Suppressor macrophage treated with lipopolysaccharide for 1 hour (primary cell): ENCODE data around the gene ZG16.
"Not testable (repeated sequence)": the region's sequence is repeated elsewhere in the genome, so short reads cannot be mapped to it uniquely, and the experiment has no call there.

Experiments
- DNase-seq, 3 donors: peaks; one replicate each; pipeline ENCODE4 v3.0.0-alpha.2; 2020 to 2022

Gene ZG16

GRCh38 chr16:29777576-29778350 is at the start of gene ZG16:
Gene ZG16, plus strand, starts transcription at chr16:29778256. Its CDS starts 1,011 bp downstream, at chr16:29779267.
- DNase-seq = no peak

GRCh38 chr16:29729116-29729521 is 48.9 kb upstream of the ZG16 start:
- DNase-seq = peak; percentile 46 to 56 (median 52)

DNA sequence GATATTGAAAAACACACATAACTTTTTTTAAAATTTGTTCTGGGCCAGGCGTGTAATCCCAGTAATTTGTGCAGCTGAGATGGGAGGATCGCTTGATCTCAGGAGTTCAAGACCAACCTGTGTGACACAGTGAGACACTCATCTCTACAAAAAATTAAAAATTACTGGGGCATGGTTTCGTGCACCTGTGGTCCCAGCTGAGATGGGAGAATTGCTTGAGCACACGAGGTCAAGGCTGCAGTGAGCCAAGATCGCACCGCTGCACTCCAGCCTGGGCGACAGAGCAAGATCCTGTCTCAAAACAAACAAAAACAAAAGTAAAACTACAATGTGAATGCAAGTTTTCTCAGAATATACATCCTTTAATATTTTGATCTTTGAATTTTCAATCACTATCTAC is 47.4 kb upstream of the ZG16 start:
- DNase-seq = no peak

GRCh38 chr16:29731768-29732601 is 46.1 kb upstream of the ZG16 start:
- DNase-seq = not testable (repeated sequence)

GRCh38 chr16:29734786-29735185 is 43.3 kb upstream of the ZG16 start:
- peak; percentile 71 to 90 (median 87) for DNase-seq

DNA sequence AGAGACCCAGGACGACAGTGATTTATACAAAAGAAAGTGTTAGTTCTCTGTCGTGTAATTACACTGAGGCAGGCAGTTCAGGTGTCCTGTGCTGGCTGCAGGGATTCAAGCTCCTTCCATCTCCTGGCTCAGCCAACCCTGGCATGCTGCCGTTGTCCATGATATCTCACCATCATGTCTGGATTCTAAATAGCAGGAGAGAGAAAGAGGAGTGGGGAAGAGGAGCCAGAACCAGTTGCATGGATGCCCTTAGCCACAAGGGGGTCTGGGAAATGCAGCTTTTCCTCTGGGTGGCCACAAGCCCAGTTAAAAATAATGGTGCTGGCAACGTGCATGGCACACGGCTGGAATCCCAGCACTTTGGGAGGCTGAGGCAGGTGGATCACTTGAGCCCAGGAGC is 41.9 kb upstream of the ZG16 start:
- DNase-seq = no peak

DNA sequence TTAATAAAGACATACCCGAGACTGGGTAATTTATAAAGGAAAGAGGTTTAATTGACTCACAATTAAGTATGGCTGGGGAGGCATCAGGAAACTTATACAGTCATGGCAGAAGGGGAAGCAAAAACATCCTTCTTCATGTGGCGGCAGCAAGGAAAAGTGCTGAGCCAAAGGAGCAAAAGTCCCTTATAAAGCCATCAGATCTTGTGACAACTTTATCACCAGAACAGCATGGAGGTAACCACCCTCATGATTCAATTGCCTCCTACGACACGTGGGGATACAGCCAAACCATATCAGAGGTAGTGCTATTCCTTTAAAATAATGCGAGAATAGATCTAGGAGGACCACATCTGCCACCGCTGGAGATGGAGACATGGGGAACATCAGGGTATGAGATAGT is 41.3 kb upstream of the ZG16 start:
- DNase-seq = peak; percentile 86 to 95 (median 94)

GRCh38 chr16:29737713-29738112 is 40.3 kb upstream of the ZG16 start:
- no peak for DNase-seq

DNA sequence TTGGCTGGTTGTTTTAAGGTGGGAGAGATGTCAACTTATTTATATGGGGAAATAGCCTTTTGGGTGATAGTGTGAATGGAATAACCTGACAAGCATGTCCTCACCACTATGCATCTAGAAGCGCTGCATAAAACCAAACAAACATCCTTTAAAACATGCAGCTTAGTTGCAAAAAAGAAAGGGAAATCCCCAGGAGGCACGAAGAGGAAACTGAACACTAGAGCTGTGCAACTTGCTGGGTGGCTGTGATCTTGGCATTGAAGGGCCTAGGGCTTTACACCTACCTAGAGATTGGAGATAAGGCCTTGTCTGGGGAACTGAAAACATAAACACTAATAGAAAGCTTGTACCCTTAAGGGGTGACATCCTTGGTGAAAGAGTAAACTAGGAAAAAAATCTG is 39.5 kb upstream of the ZG16 start:
- peak; percentile 73 to 81 (median 80) for DNase-seq

DNA sequence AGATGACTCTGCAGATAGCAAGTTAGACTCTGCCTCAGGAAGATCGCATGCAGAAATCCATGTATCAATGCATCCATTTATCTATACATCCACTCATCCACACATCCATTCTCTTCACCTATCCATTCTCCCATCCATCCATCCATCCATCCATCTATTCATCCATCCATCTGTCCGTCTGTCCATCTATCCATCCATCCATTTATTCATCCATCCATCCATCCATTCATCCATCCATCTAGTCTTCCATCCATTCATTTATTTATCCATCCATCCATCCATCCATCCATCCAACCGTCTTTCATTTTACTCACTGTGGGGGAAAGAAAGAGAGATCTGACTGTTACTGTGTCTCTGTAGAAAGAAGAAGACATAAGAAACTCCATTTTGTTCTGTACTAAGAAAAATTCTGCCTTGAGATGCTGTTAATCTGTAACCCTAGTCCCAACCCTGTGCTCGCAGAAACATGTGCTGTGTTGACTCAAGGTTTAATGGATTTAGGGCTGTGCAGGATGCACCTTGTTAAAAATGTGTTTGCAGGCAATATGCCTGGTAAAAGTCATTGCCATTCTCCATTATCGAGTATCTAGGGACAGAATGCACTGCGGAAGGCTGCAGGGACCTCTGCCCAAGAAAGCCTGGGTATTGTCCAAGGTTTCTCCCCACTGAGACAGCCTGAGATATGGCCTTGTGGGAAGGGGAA is 38.0 kb upstream of the ZG16 start:
- DNase-seq = not testable (repeated sequence)

- DNase-seq = not testable (repeated sequence)
Measured at GRCh38 chr16:29740630-29741015, 37.4 kb upstream of the ZG16 start.

DNA sequence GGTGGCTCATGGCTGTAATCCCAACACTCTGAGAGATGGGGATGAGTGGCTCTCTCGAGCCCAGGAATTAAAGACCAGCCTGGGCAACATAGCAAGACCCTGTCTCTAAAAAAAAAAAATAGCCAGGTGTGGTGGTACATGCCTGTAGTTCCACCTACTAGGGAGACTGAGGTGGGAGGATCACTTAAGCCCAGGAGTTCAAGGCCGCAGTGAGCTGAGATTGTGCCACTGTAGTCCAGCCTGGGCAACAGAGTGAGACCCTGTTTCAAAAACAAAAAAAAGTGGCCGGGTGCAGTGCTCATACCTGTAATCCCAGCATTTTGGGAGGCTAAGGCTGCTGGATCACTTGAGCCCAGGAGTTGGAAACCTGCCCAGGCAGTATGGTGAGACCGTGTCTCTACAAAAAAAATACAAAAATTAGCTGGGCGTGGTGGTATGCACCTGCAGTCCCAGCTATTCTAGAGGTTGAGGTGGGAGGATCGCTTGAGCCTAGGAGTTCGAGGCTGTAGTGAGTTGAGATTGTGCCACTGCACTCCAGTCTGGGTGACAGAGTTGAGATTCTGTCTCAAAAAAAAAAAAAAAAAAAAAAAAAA is 35.3 kb upstream of the ZG16 start:
- no peak for DNase-seq

DNA sequence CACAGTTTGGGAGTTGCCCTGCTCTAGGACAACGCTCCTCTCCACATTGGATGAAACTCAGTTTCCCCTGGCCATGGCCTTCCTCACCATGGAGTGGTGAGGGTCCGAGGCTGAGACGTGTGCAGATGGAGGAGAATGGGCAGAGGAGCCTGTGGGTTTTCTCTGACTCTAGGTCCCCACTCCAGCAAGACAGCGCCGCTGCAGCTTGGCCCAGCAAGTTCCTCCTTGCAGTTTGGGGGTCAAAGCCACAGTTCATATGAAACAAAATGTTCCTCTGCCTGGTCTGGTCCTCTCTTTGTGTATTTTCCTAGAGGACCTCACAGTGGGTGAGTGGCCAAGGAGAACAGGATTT is 34.6 kb upstream of the ZG16 start:
- no peak for DNase-seq

GRCh38 chr16:29743827-29744531 is 34.1 kb upstream of the ZG16 start:
- DNase-seq = no peak

DNA sequence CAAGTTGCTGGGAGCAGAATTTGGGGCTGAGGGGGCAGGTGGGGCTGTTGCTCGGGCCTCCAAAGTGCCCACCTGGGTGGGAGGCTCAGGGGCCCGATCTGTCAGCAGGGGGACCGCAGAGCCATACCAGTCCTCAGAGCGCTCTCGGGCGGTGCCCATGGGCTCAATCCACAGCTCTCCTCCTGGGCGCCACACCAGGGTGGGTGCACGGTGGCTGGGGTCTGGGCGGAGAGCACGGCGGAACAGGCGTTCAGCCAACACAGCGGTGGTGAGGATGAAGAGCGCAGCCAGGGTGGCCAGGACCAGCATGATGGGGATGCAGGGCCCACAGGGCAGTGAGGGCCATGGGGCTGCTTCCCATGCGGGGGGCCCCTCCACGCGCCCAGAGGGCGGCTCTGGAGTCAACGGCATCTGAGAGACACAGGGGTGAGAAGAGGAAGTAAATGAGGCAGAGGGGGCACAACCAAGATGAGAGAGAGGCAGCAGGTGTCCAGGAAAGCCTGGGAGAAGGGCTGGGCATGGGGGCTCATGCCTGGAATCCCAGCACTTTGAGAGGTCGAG is 33.4 kb upstream of the ZG16 start:
- no peak for DNase-seq

DNA sequence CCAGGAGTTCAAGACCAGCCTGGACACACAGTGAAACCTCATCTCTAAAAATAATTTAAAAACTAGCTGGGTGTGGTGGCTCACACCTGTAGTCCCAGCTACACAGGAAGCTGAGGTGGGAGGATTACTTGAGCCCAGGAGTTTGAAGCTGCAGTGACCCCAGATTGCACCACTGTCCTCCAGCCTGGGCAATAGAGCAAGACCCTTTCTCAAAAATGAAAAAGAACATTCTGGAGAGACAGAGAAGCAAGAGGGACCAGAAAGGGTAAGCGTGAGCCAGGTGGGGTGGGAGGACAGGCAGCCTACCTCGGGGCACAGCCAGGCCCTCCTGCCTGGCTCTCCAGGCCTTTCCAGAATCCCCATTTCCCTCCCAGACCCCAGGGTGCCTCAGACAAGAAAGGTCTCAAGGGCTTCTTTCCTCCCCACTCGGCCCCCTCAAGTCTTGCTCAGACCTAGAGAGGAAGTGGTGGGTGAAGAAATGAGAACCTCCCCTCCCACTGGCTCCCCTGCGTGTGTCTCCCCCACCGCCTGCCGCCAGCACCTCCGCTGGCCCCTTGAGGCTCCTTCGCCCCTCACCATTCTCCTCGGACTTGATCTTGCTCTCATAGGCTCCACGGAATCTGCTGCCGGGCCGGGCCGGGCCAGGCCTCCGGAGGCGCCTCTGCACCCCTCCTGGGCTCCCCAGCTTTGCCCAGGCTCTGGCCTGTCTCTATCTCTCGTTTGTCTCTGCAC is 32.8 kb upstream of the ZG16 start:
- peak; percentile 64 to 74 (median 66) for DNase-seq

DNA sequence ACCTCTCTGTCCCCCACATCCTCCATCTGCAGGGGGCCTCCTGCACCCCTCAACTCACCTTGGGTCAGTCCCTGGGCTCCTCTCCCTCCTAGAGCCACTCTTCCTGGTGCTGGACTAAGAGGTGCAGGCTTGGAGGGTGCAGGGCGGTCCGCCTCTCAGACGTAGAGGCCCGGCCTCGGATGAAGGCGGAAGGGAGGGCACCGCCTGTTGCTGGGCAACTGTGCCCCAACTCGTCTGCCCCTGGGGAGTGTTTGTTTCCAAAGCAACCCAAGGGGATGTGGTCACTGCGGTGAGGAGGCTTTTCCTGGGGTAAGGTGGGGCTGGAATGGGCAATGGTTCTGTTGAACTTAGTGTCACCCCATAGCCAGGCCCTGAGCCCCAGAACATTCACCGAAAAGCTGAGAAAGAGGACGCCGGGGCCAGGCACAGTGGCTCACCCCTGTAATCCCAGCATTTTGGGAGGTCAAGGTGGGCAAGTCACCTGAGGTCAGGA is 32.2 kb upstream of the ZG16 start, which contains the start of gene C16orf54:
TSS of gene C16orf54 (minus strand) at position 138 of the 493 bp plus-strand sequence. CDS start 1,039 bp downstream, outside the sequence.
- DNase-seq = peak; percentile 75 to 84 (median 80)

DNA sequence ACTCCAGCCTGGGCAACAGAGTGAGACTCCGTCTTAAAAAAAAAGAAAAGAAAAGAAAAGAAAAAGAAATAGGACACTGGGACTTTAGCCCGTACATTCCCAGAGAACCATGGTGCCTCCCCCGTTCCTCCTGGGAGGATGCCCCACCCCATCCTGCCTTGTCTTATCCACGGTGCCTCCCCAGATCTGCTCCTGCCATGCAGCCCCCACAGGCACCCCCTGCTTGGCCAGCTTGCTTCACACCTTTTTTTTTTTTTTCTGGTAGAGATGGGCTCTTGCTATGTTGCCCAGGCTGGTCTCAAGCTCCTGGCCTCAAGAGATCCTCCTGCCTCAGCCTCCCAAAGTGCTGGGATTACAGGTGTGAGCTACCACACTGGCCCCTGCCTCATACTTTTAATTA is 31.5 kb upstream of the ZG16 start:
- DNase-seq = not testable (repeated sequence)

DNA sequence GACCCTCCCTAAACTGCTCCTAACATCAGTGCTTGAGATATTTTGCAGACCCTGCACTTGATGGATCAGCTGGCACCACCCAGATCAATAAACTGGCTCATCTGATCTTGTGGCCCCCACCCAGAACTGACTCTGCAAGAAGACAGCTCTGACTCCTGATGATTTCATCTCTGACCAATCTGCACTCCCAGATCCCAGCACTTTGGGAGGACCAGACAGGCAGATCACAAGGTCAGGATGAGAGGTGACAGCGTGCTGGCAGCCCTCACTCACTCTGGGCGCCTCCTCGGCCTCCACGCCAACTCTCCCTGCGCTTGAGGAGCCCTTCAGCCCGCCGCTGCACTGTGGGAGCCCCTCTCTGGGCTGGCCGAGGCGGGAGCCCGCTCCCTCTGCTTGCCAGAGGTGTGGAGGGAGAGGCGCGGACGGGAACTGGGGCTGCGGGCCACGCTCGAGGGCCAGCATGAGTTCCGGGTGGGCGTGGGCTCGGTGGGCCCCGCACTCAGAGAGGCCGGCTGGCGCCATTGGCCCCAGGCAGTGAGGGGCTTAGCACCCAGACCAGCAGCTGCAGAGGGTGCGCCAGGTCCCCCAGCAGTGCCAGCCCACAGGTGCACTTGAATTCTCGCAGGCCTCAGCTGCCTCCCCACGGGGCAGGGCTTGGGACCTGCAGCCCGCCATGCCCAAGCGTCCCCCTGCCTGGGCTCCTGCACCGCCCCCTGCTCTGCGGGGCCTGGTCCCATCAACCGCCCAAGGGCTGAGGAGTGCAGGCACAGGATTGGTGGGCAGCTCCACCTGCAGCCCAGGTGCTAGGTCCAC is 29.9 kb upstream of the ZG16 start:
- DNase-seq = no peak

DNA sequence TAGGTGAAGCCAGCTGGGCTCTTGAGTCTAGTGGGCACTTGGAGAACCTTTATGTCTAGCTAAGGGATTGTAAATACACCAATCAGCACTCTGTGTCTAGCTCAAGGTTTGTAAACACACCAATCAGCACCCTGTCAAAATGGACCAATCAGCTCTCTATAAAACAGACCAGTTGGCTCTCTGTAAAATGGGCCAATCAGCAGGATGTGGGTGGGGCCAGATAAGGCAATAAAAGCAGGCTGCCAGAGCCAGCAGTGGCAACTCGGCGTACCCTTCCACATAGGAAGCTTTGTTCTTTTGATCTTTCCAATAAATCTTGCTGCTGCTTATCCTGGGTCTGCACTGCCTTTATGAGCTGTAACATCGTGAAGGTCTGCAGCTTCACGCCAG is 29.3 kb upstream of the ZG16 start:
- not testable (repeated sequence) for DNase-seq
